Measurements from ENCODE around the gene CSNK2B. TPM values are rescaled to one million over a fixed set of nuclear protein-coding genes. Genes with fewer than 3 reads are reported as not detected.

Gene CSNK2B
- total and polyA plus RNA-seq, 10 of the 15 experiments (the other 5 are each of a cell fraction or from before 2014, with no cell fraction given), result 56.3 to 405 (median 286) TPM

DNA sequence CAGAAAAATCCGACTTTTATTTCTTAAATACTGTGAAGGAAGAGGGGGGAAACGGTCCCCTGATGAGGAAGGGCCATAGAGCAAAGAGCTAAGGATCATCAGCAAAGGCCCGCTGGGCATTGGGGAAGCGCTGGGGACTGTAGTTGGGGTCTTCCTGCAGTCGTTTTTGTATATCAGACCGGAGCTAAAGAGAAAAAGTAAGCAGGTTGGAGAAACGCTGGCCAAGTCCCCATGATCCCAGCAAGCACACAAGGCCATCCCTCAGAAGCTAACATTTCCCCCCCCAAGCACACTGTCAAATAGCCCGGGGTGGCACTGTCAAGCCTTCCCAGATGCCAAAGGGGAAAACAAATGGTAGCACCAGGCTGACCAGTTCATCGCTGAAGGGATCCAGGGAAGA is 26.8 kb upstream of the CSNK2B start:
- DNase-seq (ENCODE audit: low read depth, low spot score) (no peak), ATAC-seq (no peak; the same call in 2 of the 3 replicates), FAIRE-seq (no peak)
- ChIA-PET CTCF (interaction anchor here (1.1 kb wide), 1 partner anchor 191 kb away, joined by 5 read pairs; no protein-coding TSS in a partner anchor), SMC1A (ENCODE audit: uncharacterized antibody, unreplicated experiment) (interaction anchor here (1.0 to 1.8 kb wide), 3 partner anchors 55 to 192 kb away, joined by 3 to 4 read pairs (median 3); no protein-coding TSS in a partner anchor), POLR2A (interaction anchor here (0.5 to 1.2 kb wide), 4 partner anchors 10 to 1195 kb away, joined by 3 to 5 read pairs (median 4); no protein-coding TSS in a partner anchor), RAD21 (ENCODE audit: unreplicated experiment) (no interaction called here)
- H3K79me2 ChIP-seq (ENCODE audit: control insufficient read depth, insufficient read depth, low read length), result no peaks in the 10 kb centered on the region
- no TSS peak for BruUV-seq (replicated peaks)
- H3K4me1 ChIP-seq (ENCODE audit: control insufficient read depth, insufficient read depth, low read length), result no peaks in the 10 kb centered on the region
- WGBS (ENCODE audit: insufficient coverage, insufficient replicate concordance, low lambda C conversion rate, missing lambda C conversion rate), result 80% methylated on average over 9 of the region's 9 CpGs
- intact Hi-C loops (cut with micrococcal nuclease; ENCODE audit: unreplicated experiment) (no loop called here), in situ Hi-C loops (cut with MboI) (no loop called here)
- no peak overlapping the region for H3K9ac ChIP-seq (ENCODE audit: control insufficient read depth, insufficient read depth, low read length)
- H3K27me3 ChIP-seq (replicated peaks in 1 of 2; ENCODE audit: control insufficient read depth in 2 of 2, insufficient read depth in 2 of 2, low read length in 1 of 2), result no peaks in the 10 kb centered on the region
- H2AFZ ChIP-seq (ENCODE audit: control insufficient read depth, low read depth, low read length), result no peak overlapping the region
- no peak overlapping the region for H3K27ac ChIP-seq (ENCODE audit: control insufficient read depth, insufficient read depth)
- H4K20me1 ChIP-seq (ENCODE audit: control insufficient read depth, insufficient read depth), result no peaks in the 10 kb centered on the region
- no peak overlapping the region for H3K4me2 ChIP-seq (ENCODE audit: control insufficient read depth, insufficient read depth)
- H3K36me3 ChIP-seq (ENCODE audit: control insufficient read depth in 2 of 2, insufficient read depth in 2 of 2, low read length in 1 of 2), result peaks cover 50 to 53% of the 10 kb centered on the region in 2 experiments
- H3K4me3 ChIP-seq, result no peak overlapping the region
- TF ChIP-seq, protein P1, sequence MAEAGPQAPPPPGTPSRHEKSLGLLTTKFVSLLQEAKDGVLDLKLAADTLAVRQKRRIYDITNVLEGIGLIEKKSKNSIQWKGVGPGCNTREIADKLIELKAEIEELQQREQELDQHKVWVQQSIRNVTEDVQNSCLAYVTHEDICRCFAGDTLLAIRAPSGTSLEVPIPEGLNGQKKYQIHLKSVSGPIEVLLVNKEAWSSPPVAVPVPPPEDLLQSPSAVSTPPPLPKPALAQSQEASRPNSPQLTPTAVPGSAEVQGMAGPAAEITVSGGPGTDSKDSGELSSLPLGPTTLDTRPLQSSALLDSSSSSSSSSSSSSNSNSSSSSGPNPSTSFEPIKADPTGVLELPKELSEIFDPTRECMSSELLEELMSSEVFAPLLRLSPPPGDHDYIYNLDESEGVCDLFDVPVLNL (IDR thresholded peaks at IDR 0.05; ENCODE audit: low read depth, low read length), result no peak
- TF ChIP-seq SMAD5 (IDR thresholded peaks at IDR 0.05; ENCODE audit: low read depth) (0 out of 2 replicates have a peak, but pooled peaks have one; percentile 30), STAT3 (IDR thresholded peaks at IDR 0.05; ENCODE audit: low read depth, low read length) (no peak), ZBED1 (IDR thresholded peaks at IDR 0.05; ENCODE audit: borderline replicate concordance) (0 out of 2 replicates have a peak, but pooled peaks have one; percentile 18), GABPA (IDR thresholded peaks at IDR 0.05; ENCODE audit: low read depth) (no peak), HCFC1 (IDR thresholded peaks at IDR 0.05; ENCODE audit: low read length) (no peak), PML (IDR thresholded peaks at IDR 0.05; ENCODE audit: low read length) (peak; percentile 68; the same call in 1 of the 2 replicates)
- TF ChIP-seq, protein P2, sequence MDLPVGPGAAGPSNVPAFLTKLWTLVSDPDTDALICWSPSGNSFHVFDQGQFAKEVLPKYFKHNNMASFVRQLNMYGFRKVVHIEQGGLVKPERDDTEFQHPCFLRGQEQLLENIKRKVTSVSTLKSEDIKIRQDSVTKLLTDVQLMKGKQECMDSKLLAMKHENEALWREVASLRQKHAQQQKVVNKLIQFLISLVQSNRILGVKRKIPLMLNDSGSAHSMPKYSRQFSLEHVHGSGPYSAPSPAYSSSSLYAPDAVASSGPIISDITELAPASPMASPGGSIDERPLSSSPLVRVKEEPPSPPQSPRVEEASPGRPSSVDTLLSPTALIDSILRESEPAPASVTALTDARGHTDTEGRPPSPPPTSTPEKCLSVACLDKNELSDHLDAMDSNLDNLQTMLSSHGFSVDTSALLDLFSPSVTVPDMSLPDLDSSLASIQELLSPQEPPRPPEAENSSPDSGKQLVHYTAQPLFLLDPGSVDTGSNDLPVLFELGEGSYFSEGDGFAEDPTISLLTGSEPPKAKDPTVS (IDR thresholded peaks at IDR 0.05; ENCODE audit: low read depth, low read length), result no peak
- no peaks in the 10 kb centered on the region for H3K9me3 ChIP-seq (replicated peaks; ENCODE audit: control insufficient read depth, insufficient read depth, low read length)
